ENCODE measurements around the gene COQ7. TPM values are rescaled to one million over a fixed set of nuclear protein-coding genes. Genes with fewer than 3 reads are reported as not detected.

COQ7 gene
- total RNA-seq, 2 donors from 2014 or later = 15.7 to 20.4 TPM

DNA sequence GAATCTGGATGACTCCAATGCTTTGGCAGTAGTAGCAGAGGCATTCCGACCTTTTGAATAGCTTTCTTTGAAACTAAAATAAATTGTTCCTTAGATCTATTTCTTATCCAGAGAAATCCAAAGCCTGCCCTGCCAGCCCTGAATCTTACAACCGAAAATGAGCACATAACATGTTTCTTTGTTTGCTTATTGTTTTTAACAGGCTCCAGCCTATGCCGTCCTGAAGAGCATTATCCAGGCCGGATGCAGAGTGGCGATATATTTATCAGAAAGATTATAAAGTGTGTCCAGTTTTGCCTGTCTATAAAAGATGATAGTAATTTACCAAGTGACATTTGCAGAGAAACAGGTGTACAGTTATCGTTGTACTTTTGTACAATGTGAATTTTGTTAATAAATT, 10.5 kb downstream of the COQ7 start:
- peaks cover 0 to 25% of the 10 kb centered on the region in 2 donors for H3K36me3 Mint-ChIP-seq
- no peak overlapping the region for H3K27ac Mint-ChIP-seq
- ATAC-seq (no peak), DNase-seq (ENCODE audit: low spot score in 2 of 2) (no peak)
- H3K9me3 Mint-ChIP-seq = no peaks in the 10 kb centered on the region

DNA sequence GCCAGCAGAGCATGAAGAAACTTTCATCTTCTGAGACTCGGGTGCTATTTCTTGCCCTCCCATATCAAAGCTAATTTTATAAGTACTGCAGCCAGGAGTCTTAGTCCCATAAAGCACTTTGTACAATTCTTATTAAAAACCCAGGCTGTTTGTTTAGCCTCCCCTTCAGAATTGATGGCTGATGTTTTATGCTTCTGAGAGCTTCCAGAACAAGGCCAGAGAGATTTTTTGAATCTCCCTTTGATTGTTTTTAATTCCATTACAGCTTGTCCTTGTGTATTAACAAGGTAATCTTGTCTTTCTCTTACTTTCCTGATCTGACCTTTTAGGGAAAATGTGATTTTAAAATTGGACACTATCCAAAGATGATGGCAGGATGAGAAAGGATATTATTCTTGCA, 16.3 kb downstream of the COQ7 start:
- Mint-ChIP-seq H3K36me3 (peaks cover 0 to 22% of the 10 kb centered on the region in 2 donors), H3K27ac (no peak overlapping the region), H3K9me3 (no peaks in the 10 kb centered on the region)
- DNase-seq (ENCODE audit: low spot score in 2 of 2) (no peak), ATAC-seq (no peak)

DNA sequence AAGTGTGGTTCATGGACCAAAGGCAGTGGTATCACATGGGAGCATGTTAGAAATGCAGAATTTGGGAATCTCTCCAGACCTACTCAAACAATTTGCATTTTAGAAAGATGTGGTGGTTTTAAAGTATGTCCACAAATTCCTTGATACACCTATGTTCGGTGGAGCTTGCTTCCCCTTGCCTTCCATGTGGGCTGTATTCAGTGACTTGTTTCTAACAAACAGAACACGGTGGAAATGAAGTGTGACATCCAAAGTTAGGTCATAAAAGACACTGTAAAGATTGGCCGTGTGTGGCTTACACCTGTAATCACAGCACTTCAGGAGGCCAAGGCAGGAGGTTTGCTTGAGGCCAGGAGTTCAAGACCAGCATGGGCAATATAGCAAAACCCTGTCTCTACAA, 16.7 kb downstream of the COQ7 start:
- ATAC-seq (no peak), DNase-seq (ENCODE audit: low spot score in 2 of 2) (no peak)
- Mint-ChIP-seq H3K27ac (no peak overlapping the region), H3K36me3 (peaks cover 0 to 18% of the 10 kb centered on the region in 2 donors), H3K9me3 (no peaks in the 10 kb centered on the region)

DNA sequence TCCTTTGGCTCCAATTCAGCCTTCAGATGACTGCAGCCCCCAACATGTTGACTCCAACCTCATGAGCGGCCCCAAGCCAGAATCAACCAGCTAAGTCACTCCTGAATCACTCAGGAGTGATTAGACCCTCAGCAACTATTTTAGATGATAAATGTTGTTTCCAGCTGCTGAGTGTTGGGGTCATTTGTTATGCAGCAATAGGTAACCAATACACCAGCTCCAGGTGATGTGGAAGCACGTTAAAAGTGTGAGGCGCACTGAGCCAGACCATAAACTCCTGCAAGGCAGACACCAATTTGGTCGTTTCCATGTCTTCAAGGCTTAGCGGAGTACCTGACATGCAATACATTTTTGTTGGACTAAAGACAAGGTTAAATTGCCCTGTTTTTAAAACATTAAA, 17.5 kb downstream of the COQ7 start:
- H3K9me3 Mint-ChIP-seq = no peaks in the 10 kb centered on the region
- ATAC-seq (no peak), DNase-seq (ENCODE audit: low spot score in 2 of 2) (no peak)

DNA sequence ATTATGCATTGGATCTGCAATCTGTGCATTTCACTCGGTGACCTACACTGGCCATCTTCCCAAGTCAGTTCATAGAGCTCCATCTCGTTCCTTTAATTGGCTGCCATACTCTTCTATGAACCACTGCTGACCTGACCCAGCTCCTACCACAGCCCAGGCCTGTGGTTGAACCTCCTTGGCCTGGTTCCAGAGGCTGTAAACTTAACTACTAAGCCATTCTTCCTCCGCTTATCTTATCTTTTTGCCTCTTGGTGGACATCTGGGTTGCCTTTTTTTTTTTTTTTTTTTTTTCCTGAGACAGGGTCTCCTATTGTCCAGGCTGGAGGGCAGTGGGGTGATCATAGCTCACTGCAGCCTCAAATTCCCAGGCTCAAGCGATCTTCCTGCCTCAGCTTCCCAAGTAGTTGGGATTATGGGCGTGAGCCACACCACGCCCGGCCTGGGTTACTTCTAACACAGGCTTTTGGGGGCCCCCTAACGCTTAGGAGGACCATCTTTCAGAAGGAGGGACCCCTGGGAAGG, 18.3 kb downstream of the COQ7 start:
- DNase-seq (ENCODE audit: low spot score in 2 of 2) (no peak), ATAC-seq (no peak)
- no peaks in the 10 kb centered on the region for H3K9me3 Mint-ChIP-seq
- H3K27ac Mint-ChIP-seq = no peak overlapping the region
- H3K36me3 Mint-ChIP-seq = peaks cover 0 to 12% of the 10 kb centered on the region in 2 donors

More for the DNA sequence above, 17.5 kb downstream of the COQ7 start:
- Mint-ChIP-seq H3K27ac (no peak overlapping the region), H3K36me3 (peaks cover 0 to 16% of the 10 kb centered on the region in 2 donors)

DNA sequence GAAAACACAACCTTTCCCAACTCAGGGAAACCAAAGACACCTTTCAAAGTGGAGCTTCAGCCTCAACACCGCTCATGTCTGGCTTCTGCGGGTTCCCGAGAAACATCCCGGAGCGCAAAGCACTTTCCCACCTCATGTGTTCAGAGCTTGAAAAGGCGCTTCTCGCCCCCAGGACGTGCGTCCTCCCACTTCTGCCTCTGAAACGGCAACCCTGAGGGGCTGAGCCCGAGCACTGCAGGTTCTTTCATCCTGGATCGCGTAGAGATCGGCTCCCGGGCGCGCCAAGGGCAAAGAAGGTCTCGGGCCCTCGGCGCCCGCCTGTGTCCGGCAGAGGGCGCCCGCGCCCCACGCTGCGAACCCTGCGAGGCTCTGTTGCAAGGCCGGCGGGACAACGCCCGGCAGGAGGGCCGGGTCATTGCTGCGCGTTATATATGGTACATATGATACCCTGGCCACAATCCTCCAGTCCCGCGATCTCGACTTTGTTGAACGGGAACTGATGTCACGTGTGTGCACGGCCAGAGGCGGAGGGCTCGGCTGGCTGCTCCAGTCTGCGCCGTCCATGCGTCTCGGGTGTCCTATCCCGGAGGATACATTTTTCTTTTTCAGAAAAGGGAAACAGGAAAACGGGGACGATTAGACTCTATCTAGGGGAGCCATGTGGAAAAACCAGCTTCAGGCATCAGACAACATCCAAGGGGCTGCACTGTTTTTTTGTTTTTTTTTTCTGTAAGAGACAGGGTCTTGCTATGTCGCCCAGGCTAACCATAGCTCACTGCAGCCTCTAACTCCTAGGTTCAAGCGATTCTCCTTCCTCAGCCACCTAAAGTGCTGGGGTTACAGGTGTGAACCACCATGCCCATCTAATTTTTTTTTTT, 19.1 kb downstream of the COQ7 start:
- H3K9me3 Mint-ChIP-seq = peaks cover 1 to 2% of the 10 kb centered on the region in 2 donors
- DNase-seq (ENCODE audit: low spot score in 2 of 2) = peak; percentile 75 to 89
- H3K36me3 Mint-ChIP-seq = peaks cover 0 to 7% of the 10 kb centered on the region in 2 donors
- peak; percentile 98 to 99 for ATAC-seq
- H3K27ac Mint-ChIP-seq = no peak overlapping the region

DNA sequence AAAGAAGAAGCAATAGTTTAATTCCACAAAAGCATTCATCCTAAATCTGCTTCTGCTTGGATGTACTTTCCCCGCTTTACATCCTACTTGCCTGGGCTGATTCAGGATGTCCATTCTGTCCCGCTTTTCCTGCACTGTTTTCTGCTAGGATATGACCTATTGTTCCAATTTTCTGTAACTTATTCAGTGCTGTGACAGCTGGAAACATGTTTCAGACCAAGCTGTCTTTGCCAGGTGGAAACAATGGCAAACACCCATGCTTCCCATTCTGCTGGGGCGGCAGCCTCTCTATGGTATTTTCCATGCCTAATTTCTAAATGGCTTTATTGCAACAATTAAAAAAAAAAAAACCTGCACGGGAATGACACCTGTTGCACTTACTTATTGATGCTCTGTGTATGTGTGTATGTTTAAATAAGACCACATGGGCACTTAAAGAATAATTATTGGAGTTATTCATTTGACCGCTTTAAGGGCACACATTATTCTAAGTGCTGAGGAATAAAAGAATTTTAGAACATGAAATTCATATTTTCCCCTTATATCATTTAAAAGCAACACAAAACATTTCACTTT, 21.0 kb downstream of the COQ7 start:
- Mint-ChIP-seq H3K27ac (no peak overlapping the region), H3K9me3 (peaks cover 4 to 7% of the 10 kb centered on the region in 2 donors), H3K36me3 (peaks cover 6 to 7% of the 10 kb centered on the region in 2 donors)
- no peak for DNase-seq (ENCODE audit: low spot score in 2 of 2)
- no peak for ATAC-seq

DNA sequence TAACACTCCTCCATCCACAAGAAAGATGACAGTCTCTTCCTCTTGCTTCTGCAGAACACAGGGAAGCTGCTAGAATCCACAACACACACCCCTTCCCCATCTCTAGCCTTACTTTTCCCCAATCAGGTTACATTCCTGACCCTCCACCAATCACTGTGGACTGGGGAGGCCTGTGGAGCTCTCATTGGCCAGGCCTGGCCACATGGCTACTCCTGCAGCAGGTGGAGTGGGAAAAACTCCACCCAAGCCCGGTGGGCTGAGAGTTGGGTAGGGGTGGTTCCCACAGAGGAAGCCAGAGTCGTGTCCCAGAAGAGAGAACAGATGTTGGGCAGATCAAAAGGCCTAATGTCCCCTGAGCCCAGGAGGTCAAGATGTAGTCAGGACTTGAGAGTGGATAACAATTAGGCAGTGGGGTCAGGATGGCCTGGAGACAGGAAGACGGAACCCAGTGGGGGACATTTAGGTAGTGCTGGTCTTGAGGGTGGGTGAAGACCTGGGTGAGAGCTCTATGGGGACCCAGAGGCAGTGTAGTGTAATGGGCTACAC, 22.1 kb downstream of the COQ7 start:
- peaks cover 6 to 7% of the 10 kb centered on the region in 2 donors for H3K36me3 Mint-ChIP-seq
- H3K27ac Mint-ChIP-seq = no peak overlapping the region
- peaks cover 4 to 7% of the 10 kb centered on the region in 2 donors for H3K9me3 Mint-ChIP-seq
- ATAC-seq (no peak), DNase-seq (ENCODE audit: low spot score in 2 of 2) (no peak)

DNA sequence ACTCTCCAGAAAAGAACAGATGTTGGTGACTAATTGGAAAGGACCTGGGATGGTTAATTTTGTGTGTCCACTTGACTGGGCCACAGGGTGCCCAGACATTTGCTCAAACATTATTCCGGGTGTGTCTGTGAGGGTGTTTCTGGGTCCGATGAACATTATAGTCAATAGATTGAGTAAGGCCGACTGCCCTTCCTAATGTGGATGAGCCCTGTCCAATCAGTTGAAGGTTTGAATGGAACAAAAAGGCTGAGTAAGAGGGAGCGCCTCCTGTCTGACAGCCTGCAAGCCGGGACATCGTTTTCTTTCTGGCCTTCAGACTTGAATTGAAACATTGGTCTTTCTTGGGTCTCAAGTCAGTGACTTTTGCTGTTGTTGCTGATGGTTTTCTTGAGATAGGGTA, 23.5 kb downstream of the COQ7 start:
- DNase-seq (ENCODE audit: low spot score in 2 of 2) = no peak
- Mint-ChIP-seq H3K27ac (no peak overlapping the region), H3K9me3 (peaks cover 4 to 7% of the 10 kb centered on the region in 2 donors), H3K36me3 (peaks cover 6 to 7% of the 10 kb centered on the region in 2 donors)
- no peak for ATAC-seq

DNA sequence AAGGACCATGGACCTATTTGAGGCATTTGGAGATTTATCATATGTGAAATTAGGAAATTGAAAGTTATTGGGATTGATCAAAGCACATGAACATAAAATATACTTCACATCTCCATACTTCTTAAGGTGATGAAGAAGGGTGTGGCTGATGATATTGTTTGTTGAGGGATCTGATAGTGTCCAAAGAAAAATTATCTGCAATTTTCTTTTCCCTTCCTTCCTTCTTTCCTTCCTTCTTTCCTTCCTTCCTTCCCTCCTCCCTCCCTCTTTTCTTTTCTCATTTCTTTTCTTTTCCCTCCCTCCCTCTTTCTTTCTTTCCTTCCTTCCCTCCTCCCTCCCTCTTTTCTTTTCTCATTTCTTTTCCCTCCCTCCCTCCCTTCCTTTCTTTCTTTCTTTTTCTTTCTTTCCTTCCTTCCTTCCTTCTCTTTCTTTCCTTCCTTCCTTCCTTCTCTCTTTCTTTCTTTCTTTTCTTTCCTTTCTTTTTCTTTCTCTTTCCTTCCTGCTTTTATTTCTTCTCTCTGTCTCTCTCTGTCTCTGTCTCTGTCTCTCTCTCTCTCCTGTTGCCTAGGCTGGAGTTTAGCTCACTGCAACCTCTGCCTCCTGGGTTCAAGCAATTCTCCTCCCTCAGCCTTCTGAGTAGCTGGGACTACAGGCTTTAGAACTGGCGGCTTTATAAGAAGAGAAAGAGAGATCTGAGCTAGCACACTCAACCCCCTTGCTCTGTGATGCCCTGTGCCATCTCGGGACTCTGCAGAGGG, 25.4 kb downstream of the COQ7 start:
- no peak overlapping the region for H3K27ac Mint-ChIP-seq
- H3K9me3 Mint-ChIP-seq = peaks cover 4 to 17% of the 10 kb centered on the region in 2 donors
- peaks cover 8 to 13% of the 10 kb centered on the region in 2 donors for H3K36me3 Mint-ChIP-seq
- DNase-seq (ENCODE audit: low spot score in 2 of 2) = no peak
- no peak for ATAC-seq

DNA sequence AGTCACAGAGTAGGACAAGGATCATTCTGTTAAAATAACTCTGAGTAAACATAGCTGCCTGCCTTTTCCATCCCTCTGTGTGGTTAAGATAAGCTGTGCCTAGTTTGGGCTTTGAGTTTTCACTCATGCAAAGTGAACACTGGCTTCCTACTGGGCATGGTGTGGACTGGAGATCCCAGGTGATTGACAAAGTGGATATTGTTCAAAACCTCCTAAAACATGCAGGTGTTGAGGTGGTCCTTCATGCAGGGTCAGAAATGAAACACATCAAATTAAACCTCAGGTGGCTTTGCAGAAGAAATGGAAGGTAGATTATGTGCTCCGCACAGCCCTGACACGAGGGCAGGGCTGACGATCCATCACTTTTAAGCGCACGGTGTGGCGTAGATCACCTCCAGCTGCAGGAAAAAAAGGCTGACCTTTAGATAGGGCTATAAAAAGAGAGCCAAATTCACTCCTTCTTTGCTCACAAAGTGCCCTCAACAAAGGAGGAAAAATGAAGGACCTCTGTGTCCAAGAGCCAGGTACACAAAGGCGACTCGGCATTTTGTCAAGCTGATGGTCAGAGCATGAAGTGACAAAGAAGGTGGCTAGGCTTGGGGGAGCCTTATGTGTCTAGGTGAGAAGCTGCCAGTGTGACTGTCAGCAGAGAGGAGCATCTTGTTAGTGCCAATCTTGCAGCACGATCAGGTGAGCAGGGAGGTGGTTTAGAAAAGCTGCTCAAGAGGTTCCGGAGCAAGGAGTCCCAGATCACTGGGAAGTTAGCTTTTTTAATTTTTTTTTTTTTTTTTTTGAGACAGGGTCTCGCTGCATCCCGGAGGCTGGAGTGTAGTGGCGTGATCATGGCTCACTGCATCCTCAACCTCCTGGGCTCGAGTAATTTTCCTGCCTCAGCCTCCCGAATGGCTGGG, 26.5 kb downstream of the COQ7 start:
- Mint-ChIP-seq H3K9me3 (peaks cover 4 to 23% of the 10 kb centered on the region in 2 donors), H3K27ac (no peak overlapping the region), H3K36me3 (peaks cover 14 to 15% of the 10 kb centered on the region in 2 donors)
- ATAC-seq (no peak), DNase-seq (ENCODE audit: low spot score in 2 of 2) (no peak)

DNA sequence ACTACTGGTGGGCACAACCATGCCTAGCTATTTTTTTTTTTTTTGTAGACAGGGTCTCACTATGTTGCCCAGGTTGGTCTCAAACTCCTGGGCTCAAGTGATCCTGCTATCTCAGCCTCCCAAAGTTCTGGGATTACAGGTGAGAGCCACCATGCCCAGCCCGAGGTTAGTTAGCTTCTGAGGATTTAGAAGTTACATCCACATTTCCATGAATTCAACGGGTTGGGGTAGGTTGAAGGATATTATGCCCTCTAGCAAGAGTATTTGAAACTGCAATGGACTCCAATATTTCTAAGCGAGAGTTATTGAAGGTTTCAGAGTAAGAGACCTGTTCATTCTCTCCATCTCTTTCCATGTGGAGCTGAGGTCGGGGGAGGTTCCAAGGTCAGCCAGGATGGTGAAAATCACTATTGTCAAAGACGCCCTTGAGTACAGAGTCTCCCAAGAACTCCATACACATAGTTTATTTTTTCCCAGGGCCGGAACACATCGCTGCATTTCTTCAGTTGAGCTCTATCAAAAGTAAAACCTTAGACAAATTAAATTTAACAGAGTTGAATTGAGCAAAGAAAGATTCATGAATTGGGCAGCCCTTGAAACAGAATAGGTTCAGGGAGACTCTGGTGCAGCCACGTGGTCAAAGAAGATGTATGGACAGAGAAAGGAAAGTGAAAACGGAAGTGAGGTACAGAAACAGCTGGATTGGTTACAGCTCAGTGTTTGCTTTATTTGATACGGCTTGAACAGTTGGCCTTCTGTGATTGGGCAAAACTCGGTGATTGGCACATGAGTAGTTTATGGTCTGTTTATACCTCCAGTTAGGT, 27.3 kb downstream of the COQ7 start:
- Mint-ChIP-seq H3K27ac (no peak overlapping the region), H3K36me3 (peaks cover 14 to 15% of the 10 kb centered on the region in 2 donors), H3K9me3 (peaks cover 4 to 23% of the 10 kb centered on the region in 2 donors)
- peak in 1 of 2 donors; percentile 51 for ATAC-seq
- DNase-seq (ENCODE audit: low spot score in 2 of 2) = no peak

DNA sequence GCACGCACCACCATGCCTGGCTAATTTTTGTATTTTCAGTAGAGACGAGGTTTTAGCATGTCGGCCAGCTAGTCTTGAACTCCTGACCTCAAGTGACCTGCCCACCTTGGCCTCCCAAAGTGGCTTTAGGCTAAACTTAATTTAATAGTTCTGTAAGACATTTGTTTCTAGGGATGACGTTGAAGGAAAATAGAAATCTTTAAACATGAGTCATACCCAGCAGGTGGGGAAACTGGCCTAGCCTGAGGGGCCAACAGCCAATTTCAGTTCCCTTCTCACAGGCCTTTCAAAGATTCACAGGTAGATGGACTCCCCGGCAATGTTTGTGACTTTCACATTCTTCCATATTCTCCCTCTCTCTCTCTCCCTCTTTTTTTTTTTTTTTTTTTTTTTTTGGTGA, 28.2 kb downstream of the COQ7 start:
- Mint-ChIP-seq H3K36me3 (peaks cover 14 to 15% of the 10 kb centered on the region in 2 donors), H3K27ac (no peak overlapping the region), H3K9me3 (peaks cover 4 to 23% of the 10 kb centered on the region in 2 donors)
- ATAC-seq (no peak), DNase-seq (ENCODE audit: low spot score in 2 of 2) (no peak)

DNA sequence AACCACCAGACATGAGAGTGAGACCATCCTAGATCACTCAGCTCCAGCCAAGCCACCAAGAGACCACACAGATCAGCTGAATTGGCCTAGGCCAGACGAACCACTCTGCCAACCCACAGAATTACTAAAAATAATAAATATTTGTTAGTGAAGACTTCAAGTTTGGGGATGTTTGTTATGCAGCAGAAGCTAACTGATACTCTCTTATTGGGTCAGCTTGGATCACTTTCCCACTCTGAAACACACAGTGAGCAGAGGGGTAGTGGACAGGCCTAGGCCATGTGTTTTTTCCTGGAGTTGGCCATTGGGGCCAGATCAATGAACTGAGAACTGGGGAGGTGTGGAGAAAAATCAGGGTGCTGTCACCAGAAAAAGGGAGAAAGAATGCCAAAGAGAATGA, 30.8 kb downstream of the COQ7 start:
- DNase-seq (ENCODE audit: low spot score in 2 of 2) = no peak
- Mint-ChIP-seq H3K9me3 (peaks cover 0 to 15% of the 10 kb centered on the region in 2 donors), H3K27ac (no peak overlapping the region), H3K36me3 (peaks cover 8 to 9% of the 10 kb centered on the region in 2 donors)
- no peak for ATAC-seq

All from activated naive CD4-positive, alpha-beta T cell treated with anti-CD3 and anti-CD28 coated beads, Interleukin-2, amount 50 U/mL, for 72 hours (primary cell).